ENCODE measurements around the gene PTPRN2. TPM values are rescaled to one million over a fixed set of nuclear protein-coding genes. Genes with fewer than 3 reads are reported as not detected.

PTPRN2 gene
- total RNA-seq, 1 experiment from 2014 or later = 1.1 TPM

DNA sequence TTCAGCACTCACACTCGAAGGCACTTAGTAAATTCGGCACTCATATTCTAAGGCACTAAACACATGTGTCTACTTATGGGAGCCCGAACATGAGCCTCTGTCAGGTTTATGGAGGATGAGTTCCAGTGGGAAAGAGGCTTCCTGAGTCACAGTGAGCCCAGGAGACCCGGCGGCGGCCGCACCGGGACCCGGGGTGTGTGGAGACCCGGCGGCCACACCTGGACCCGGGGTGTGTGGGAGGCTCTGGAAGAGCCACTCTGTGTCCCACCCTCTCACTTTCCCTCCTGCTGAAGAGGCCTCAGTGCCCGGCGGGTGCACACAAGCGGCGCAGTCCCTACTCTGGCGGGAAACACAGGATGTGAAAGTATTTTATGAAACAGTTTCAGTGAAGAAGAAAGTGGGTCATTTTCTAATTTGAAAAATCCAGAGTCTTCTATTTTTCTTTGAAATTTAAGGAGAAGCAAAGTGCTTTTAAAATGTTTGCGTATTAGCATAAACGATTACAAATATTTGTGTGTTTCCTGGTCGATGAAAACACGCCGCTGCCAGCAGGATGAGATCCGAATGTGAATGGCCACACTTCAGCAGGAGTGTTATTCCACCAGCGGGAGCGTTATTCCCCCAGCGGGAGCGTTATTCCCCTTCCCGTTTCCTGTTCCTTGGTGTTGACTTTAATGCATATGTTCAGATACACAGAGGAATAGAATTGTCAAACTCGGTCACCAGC, 625.7 kb downstream of the PTPRN2 start:
- ATAC-seq (no peak), DNase-seq (ENCODE audit: low read depth, low spot score) (no peak)
- Histone ChIP-seq H3K27ac (ENCODE audit: low read length) (no peak overlapping the region), H3K27me3 (ENCODE audit: control insufficient read depth, insufficient read depth, low read length) (peaks cover 7% of the 10 kb centered on the region), H3K4me1 (ENCODE audit: control insufficient read depth, insufficient read depth, low read length) (no peaks in the 10 kb centered on the region), H3K36me3 (ENCODE audit: control insufficient read depth, insufficient read depth, low read length) (no peaks in the 10 kb centered on the region), H3K4me3 (ENCODE audit: low read depth in 2 of 2, low read length in 2 of 2) (no peak overlapping the region), H3K9me3 (ENCODE audit: control insufficient read depth, insufficient read depth, low read depth, low read length) (no peaks in the 10 kb centered on the region)
- in situ Hi-C loops (cut with HindIII; ENCODE audit: low pct_unique_long_range_greater_than_20kb, low sequenced_read_pairs) = no loop called here
- no peak for TF ChIP-seq TCF7L2 (IDR thresholded peaks at IDR 0.05; ENCODE audit: low read depth, low read length)
- TF ChIP-seq, protein P1, sequence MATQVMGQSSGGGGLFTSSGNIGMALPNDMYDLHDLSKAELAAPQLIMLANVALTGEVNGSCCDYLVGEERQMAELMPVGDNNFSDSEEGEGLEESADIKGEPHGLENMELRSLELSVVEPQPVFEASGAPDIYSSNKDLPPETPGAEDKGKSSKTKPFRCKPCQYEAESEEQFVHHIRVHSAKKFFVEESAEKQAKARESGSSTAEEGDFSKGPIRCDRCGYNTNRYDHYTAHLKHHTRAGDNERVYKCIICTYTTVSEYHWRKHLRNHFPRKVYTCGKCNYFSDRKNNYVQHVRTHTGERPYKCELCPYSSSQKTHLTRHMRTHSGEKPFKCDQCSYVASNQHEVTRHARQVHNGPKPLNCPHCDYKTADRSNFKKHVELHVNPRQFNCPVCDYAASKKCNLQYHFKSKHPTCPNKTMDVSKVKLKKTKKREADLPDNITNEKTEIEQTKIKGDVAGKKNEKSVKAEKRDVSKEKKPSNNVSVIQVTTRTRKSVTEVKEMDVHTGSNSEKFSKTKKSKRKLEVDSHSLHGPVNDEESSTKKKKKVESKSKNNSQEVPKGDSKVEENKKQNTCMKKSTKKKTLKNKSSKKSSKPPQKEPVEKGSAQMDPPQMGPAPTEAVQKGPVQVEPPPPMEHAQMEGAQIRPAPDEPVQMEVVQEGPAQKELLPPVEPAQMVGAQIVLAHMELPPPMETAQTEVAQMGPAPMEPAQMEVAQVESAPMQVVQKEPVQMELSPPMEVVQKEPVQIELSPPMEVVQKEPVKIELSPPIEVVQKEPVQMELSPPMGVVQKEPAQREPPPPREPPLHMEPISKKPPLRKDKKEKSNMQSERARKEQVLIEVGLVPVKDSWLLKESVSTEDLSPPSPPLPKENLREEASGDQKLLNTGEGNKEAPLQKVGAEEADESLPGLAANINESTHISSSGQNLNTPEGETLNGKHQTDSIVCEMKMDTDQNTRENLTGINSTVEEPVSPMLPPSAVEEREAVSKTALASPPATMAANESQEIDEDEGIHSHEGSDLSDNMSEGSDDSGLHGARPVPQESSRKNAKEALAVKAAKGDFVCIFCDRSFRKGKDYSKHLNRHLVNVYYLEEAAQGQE (IDR thresholded peaks at IDR 0.05; ENCODE audit: insufficient read depth in 1 of 2, low read depth in 2 of 2, low read length in 1 of 2) = no peak
- no peak for TF ChIP-seq POLR2AphosphoS5 (IDR thresholded peaks at IDR 0.05; ENCODE audit: low read depth, low read length)
- TF ChIP-seq SIN3A (IDR thresholded peaks at IDR 0.05; ENCODE audit: borderline replicate concordance, insufficient read depth, low read depth, low read length) = no peak
- TF ChIP-seq, protein P2, sequence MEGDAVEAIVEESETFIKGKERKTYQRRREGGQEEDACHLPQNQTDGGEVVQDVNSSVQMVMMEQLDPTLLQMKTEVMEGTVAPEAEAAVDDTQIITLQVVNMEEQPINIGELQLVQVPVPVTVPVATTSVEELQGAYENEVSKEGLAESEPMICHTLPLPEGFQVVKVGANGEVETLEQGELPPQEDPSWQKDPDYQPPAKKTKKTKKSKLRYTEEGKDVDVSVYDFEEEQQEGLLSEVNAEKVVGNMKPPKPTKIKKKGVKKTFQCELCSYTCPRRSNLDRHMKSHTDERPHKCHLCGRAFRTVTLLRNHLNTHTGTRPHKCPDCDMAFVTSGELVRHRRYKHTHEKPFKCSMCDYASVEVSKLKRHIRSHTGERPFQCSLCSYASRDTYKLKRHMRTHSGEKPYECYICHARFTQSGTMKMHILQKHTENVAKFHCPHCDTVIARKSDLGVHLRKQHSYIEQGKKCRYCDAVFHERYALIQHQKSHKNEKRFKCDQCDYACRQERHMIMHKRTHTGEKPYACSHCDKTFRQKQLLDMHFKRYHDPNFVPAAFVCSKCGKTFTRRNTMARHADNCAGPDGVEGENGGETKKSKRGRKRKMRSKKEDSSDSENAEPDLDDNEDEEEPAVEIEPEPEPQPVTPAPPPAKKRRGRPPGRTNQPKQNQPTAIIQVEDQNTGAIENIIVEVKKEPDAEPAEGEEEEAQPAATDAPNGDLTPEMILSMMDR (IDR thresholded peaks at IDR 0.05) = no peak
- no TSS peak for BruUV-seq (replicated peaks)
- intact Hi-C loops (cut with micrococcal nuclease; ENCODE audit: unreplicated experiment) = no loop called here
- POLR2A ChIA-PET = no interaction called here
- CTCF ChIA-PET = no interaction called here

DNA sequence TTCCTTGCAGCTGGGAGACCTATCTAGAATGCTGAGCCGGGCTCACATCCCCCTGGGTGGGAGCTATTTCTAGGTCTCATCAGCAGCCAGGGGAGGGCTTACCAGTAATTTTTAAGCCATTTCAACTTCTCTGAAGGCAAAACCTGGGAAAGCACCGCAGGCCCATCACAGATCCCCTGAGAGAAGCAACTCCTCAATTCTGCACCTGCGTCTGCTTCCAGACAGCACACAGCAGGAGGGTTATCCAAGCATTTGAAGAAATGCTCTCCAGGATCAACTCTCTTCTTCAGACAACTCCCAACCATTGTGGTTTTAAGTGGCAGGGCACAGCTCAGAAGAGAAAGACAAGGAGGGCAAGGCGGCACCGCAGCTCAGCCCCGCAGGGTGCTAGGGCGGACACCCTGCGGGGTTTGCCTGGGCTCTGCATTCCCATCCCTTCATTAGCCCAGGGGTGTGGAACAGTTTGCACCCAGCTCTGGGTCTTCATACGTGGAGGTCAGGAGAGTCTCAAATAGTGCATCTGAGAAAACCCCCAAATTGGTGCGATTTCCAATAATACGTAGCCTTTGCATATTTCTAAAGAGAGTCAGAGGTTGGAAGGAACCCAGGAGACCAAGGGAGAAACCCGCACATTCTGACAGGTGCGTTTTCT, 632.1 kb downstream of the PTPRN2 start:
- ATAC-seq = no peak
- CTCF ChIA-PET = no interaction called here
- no TSS peak for BruUV-seq (replicated peaks)

More for the DNA sequence above, 632.1 kb downstream of the PTPRN2 start:
- peaks cover 14% of the 10 kb centered on the region for H3K27me3 ChIP-seq (ENCODE audit: control insufficient read depth, insufficient read depth, low read length)
- H3K4me1 ChIP-seq (ENCODE audit: control insufficient read depth, insufficient read depth, low read length) = no peaks in the 10 kb centered on the region
- POLR2A ChIA-PET = no interaction called here
- DNase-seq (ENCODE audit: low read depth, low spot score) = no peak
- H3K36me3 ChIP-seq (ENCODE audit: control insufficient read depth, insufficient read depth, low read length) = no peaks in the 10 kb centered on the region
- H3K27ac ChIP-seq (ENCODE audit: low read length) = no peak overlapping the region
- no peaks in the 10 kb centered on the region for H3K9me3 ChIP-seq (ENCODE audit: control insufficient read depth, insufficient read depth, low read depth, low read length)
- H3K4me3 ChIP-seq (ENCODE audit: low read depth in 2 of 2, low read length in 2 of 2) = no peak overlapping the region
- intact Hi-C loops (cut with micrococcal nuclease; ENCODE audit: unreplicated experiment) = no loop called here
- TF ChIP-seq POLR2AphosphoS5 (IDR thresholded peaks at IDR 0.05; ENCODE audit: low read depth, low read length) (no peak), SIN3A (IDR thresholded peaks at IDR 0.05; ENCODE audit: borderline replicate concordance, insufficient read depth, low read depth, low read length) (no peak), TCF7L2 (IDR thresholded peaks at IDR 0.05; ENCODE audit: low read depth, low read length) (no peak)
- TF ChIP-seq, protein P2 (IDR thresholded peaks at IDR 0.05) = no peak
- TF ChIP-seq, protein P1 (IDR thresholded peaks at IDR 0.05; ENCODE audit: insufficient read depth in 1 of 2, low read depth in 2 of 2, low read length in 1 of 2) = no peak
- in situ Hi-C loops (cut with HindIII; ENCODE audit: low pct_unique_long_range_greater_than_20kb, low sequenced_read_pairs) = no loop called here
